Astrocyte of the spinal cord (primary cell): Measurements from ENCODE around the gene ARHGAP4.

Experiments
- DNase-seq: peaks from one replicate; pipeline ENCODE4 v3.0.0; 2011; ENCODE audit warnings: low read depth, low spot score
- H3K4me3 ChIP-seq: 2 replicates; pipeline ENCODE4 v1.5.1; 2011; ENCODE audit warnings: low read depth, mild to moderate bottlenecking, low read length, moderate library complexity
- CTCF ChIP-seq: IDR thresholded peaks from 2 replicates; pipeline ENCODE4 v1.5.1; 2012; ENCODE audit warnings: low read depth, mild to moderate bottlenecking, low read length, inconsistent platforms
- in situ Hi-C: cut with HindIII; loops from 2 replicates; pipeline ENCODE4 v1.10.0; 2017; ENCODE audit warnings: low sequenced_read_pairs

The ARHGAP4 gene

GRCh38 chrX:153956044-153956907, 30.2 kb upstream of the ARHGAP4 start:
- H3K4me3 ChIP-seq, result no peak overlapping the region
- in situ Hi-C loops, result no loop called here
- no peak for DNase-seq
- no peak for TF ChIP-seq CTCF

DNA sequence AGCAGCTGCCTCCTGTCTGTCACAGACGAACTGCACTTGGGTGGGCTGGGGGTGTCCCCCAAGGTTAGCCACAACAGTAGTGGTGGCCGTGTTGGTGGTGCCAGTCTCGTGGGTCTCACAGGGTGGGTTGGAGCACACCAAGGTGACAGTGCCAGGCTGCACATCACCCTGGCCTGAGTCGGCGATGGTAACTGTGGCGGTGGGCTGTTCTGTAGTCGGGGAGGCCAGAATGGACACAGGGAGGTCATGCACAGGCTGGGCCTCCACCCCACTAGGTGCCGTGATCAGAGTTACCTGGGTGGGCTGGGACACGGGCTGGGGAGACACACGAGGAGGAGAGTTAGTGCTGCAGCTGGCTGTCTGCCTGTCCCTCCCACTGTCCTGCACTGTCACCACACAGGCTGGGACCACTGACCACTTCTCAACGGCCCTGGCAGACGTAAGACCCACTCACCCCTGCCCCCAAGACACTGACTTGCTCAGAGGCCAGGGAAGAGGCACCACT, 29.2 kb upstream of the ARHGAP4 start:
- no peak overlapping the region for H3K4me3 ChIP-seq
- in situ Hi-C loops, result no loop called here
- TF ChIP-seq CTCF, result no peak
- no peak for DNase-seq

DNA sequence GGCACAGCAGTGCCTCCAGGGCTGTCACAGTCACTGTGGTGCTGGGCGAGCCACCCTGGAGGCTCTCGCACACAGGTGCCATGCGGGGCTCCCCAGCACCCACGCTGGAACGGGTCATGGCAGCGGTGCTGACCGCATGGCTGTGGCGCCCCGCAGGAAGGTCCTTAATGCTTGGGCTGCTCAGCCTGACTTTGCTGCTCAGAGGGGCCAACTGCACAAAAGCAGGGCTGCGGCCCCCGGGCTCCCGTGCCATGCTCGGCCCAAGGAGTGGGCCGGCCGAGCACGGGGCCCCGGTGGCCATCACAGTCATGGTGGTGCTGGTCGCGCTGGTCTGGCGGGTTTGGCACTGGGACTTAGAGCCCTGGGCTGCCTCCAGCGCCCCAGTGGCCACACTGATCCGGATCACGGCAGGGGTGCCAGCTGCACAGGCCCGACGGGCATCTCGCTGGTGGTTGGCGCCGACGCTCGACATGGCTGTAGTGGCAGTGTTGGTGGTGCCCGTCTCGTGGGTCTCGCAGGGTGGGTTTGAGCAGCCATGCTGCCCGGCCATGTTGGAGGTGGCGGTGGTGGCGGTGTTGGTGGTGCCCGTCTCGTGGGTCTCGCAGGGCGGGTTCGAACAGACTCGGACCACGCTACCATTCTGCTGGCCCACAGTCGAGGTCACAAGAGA, 28.6 kb upstream of the ARHGAP4 start:
- no peak for TF ChIP-seq CTCF
- H3K4me3 ChIP-seq, result no peak overlapping the region
- no peak for DNase-seq
- in situ Hi-C loops, result no loop called here

DNA sequence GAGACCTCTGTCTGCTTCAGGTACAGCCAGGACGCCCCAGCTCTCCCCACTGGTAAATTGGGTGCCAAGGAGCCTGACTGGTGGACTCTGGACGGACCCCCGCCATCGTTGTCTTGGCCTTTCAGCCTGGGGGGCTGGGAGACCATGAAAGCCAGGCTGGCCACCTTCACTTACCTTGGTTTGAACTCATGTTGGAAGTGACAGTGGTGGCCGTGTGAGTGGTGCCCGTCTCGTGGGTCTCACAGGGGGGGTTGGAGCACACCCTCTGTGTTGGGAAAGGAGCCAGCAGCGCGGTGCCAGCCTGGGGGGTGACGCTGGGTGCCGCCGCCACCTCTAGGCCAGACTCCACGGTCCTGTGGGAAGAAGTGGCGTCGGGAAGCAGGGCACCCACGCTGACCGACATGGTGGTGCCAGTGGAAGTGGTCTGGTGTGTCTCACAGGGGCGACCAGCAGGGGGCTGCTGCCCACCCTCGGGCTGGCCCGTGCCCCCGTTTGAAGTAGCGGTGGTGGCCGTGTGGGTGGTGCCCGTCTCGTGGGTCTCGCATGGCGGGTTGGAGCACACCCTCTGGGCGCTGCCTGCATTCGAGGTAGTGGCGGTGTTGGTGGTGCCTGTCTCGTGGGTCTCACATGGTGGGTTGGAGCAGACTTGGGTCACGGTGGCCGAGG, 28.0 kb upstream of the ARHGAP4 start:
- no peak for DNase-seq
- no peak for TF ChIP-seq CTCF
- in situ Hi-C loops, result no loop called here
- H3K4me3 ChIP-seq, result no peak overlapping the region

GRCh38 chrX:153953342-153953830, 27.3 kb upstream of the ARHGAP4 start:
- DNase-seq, result peak; percentile 66
- in situ Hi-C loops, result no loop called here
- TF ChIP-seq CTCF, result peak; percentile 99
- H3K4me3 ChIP-seq, result no peak overlapping the region

DNA sequence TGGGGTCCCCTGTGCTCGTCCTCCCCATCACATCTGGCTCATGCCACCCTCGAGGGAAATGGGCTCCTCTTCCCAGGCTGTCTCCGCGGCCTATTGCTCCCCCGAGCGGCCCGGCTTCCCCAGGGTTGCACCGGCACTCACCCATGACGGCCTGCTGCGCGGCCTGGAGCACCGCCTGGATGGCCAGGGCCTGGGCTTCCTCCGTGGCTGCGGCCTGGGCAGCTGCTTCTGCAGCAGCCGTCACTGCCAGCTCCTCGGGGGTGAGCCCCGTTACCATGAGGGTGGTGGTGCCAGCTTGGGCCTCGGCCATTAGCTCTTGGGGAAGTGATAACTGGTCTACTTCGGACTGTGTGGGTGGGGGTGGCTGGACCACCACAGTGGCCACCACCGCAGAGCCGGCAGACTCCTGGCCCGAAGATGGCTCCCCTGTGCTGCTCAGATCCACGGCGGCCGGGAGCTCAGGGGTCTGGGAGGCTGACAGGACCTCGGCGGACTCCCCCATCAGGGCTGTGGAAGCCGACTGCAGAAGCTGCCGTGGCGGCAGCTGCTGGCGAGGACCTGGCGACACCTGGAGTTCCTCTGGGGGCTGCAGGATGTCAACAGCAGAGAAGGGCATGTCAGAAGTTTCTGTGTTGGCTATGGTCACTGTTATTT, 26.4 kb upstream of the ARHGAP4 start:
- no peak for TF ChIP-seq CTCF
- H3K4me3 ChIP-seq, result no peak overlapping the region
- in situ Hi-C loops, result no loop called here
- no peak for DNase-seq
